H7 (cell line): Measurements from ENCODE around the gene PEAR1. TPM values are rescaled to one million over a fixed set of nuclear protein-coding genes. Genes with fewer than 3 reads are reported as not detected.

Source experiments
- DNase-seq: peaks from one replicate; pipeline ENCODE4 v3.0.0; 2012
- H3K27me3 ChIP-seq: 2 replicates; pipeline ENCODE4 v1.6.0; 2011; ENCODE audit warnings: mild to moderate bottlenecking, low read length; ENCODE audit not compliant: control insufficient read depth, insufficient read depth
- H3K36me3 ChIP-seq: replicated peaks from 2 replicates; pipeline ENCODE4 v1.5.1; 2011; ENCODE audit warnings: low read length; ENCODE audit not compliant: control insufficient read depth, insufficient read depth
- H3K4me3 ChIP-seq: 2 replicates; pipeline ENCODE4 v1.5.1; 2011; ENCODE audit warnings: low read depth, mild to moderate bottlenecking, control low read depth, low read length, moderate library complexity; ENCODE audit not compliant: insufficient read depth
- total RNA-seq: library from RNA; depleted of rRNA; stranded (reverse); fragments of >200 nt; shearing (Covaris generic); gene quantifications from 2 replicates; pipeline ENCODE4 v1.2.3, GENCODE V29; 2014

PEAR1 gene
- total RNA-seq, 1 experiment from 2014 or later = 1.2 TPM

DNA sequence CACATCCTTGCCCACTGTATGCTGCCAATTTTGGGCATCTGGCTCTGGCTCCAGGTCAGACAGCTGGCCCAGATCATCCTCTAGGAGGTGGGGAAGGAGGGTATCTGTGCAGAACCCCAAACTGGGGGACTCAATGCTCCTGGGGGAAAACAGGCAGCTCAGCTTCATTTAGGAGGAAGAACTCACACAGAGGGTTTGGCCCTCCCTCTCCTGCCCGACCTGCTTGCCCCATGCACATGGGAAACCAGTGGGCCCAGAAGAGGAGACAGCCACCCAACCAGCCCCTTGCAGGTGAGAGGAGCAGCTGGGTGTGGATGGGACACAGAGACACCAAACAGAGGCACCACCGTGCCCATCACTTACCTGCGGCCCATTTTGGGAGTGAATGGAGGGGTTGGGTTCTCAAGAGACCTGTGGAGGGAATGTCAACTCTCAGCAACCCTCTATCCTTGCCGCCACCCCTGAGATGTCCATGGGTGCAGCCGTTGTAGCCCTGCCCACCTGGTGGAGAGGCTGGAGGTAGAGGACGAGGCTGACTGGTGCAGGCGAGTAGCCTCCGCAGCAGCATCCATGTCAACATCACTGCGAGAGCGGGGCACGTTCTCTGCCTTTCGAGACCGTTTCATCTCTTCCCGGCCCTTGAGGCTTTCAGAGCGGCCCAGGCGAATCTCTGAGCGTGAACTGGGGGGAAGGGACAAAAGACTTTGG lies 54.5 kb downstream of the PEAR1 start:
- DNase-seq = no peak

DNA sequence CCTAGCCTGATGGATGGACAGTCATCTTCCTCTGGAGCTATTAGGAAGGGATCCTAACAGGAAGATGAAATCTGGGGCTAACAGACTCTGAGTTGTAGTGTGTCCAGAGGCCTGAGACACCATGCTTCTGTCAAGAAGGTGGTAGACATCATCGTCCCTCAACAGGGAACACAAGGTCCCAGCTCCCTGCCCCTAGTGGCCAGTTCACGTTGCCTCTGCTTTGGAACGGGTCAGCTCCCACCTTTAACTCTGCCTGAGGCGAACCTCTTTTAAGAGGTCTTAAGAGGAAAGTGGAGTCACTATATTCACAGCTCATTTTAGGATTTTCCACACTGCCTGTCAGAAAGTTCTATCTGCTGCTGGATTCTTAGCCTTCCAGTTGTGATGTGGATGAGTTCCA lies 55.2 kb downstream of the PEAR1 start:
- DNase-seq = peak; percentile 73
- no peaks in the 10 kb centered on the region for H3K27me3 ChIP-seq
- no peak overlapping the region for H3K4me3 ChIP-seq
- H3K36me3 ChIP-seq = peaks cover 51% of the 10 kb centered on the region

More for the DNA sequence above, 54.5 kb downstream of the PEAR1 start:
- peaks cover 56% of the 10 kb centered on the region for H3K36me3 ChIP-seq
- no peak overlapping the region for H3K4me3 ChIP-seq
- no peaks in the 10 kb centered on the region for H3K27me3 ChIP-seq

GRCh38 chr1:156949127-156949526 lies 55.6 kb downstream of the PEAR1 start:
- Histone ChIP-seq H3K27me3 (no peaks in the 10 kb centered on the region), H3K4me3 (no peak overlapping the region), H3K36me3 (peaks cover 47% of the 10 kb centered on the region)
- no peak for DNase-seq

GRCh38 chr1:156951371-156951770 lies 57.9 kb downstream of the PEAR1 start:
- no peak for DNase-seq
- no peak overlapping the region for H3K4me3 ChIP-seq
- H3K27me3 ChIP-seq = no peaks in the 10 kb centered on the region
- peaks cover 43% of the 10 kb centered on the region for H3K36me3 ChIP-seq

DNA sequence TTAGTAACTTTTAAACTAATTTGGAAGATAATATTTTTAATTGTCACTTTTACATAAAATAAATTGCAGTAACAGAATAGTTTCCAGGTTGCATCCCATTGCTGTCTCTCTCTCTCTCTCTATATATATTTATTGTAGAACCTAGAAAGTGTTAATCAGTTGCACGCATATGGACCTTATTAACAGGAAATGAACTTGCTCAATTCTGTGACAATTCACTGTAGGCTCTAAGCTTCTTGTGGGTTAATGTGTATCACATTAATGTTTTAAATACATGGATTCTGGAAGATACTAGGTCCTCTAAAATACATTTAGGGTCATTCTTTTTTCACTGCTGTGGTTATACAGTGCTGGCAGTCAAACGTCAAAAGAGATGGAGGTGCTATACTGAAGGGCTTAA lies 60.1 kb downstream of the PEAR1 start:
- H3K27me3 ChIP-seq = no peaks in the 10 kb centered on the region
- peaks cover 37% of the 10 kb centered on the region for H3K36me3 ChIP-seq
- no peak for DNase-seq
- H3K4me3 ChIP-seq = no peak overlapping the region

- no peak overlapping the region for H3K4me3 ChIP-seq
- peaks cover 46% of the 10 kb centered on the region for H3K36me3 ChIP-seq
- no peak for DNase-seq
- no peaks in the 10 kb centered on the region for H3K27me3 ChIP-seq
Observed at GRCh38 chr1:156956333-156956732, 62.8 kb downstream of the PEAR1 start.

- Histone ChIP-seq H3K36me3 (peaks cover 44% of the 10 kb centered on the region), H3K27me3 (no peaks in the 10 kb centered on the region), H3K4me3 (no peak overlapping the region)
- DNase-seq = no peak
Observed at GRCh38 chr1:156957634-156958033, 64.1 kb downstream of the PEAR1 start.

DNA sequence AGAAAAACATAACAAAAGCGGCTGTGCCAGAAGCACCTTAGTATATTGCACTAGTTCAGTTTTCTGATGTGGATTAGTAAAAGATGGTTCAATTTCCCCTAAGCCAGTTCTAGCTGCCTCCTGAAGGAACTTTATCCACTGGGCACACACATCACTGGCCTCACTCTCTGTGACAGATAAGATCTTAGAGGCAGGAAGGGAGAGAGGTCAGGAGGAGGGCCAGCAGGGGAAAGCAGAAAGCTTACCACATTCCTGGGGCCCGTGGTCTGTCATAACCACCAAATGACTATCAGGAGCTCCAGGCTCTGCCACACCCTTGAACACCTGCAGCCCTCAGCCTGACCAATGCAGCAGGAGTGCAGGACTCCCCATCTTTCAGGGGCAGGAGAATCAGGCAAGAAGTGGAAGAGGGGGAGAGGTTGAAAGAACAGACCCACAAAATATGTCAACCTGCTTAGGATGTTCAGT lies 64.8 kb downstream of the PEAR1 start:
- no peak overlapping the region for H3K4me3 ChIP-seq
- no peak for DNase-seq
- no peaks in the 10 kb centered on the region for H3K27me3 ChIP-seq
- H3K36me3 ChIP-seq = peaks cover 47% of the 10 kb centered on the region

DNA sequence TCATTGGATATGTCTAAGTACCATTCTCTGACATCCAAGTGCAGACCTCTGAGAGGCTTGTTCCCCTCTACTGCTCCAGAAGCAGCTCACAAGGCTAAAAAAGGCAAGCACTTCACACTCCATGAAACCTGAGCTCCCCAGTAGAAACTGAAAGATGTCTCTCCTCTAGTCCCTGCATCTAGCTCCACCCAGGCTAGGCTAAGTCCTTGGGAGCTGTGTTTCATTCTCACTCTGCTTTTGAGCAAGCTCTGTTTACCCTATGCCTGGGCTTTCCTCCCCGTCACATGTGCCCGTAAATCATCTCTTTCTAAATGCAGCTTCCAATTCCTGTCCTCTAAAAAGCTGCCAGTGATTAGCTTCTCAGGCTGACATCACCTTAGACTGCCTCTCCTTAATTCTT lies 65.9 kb downstream of the PEAR1 start:
- Histone ChIP-seq H3K4me3 (no peak overlapping the region), H3K36me3 (peaks cover 49% of the 10 kb centered on the region), H3K27me3 (no peaks in the 10 kb centered on the region)
- no peak for DNase-seq

- DNase-seq = no peak
- no peaks in the 10 kb centered on the region for H3K27me3 ChIP-seq
- peaks cover 48% of the 10 kb centered on the region for H3K36me3 ChIP-seq
- no peak overlapping the region for H3K4me3 ChIP-seq
Observed at GRCh38 chr1:156959925-156960324, 66.4 kb downstream of the PEAR1 start.

- H3K4me3 ChIP-seq = no peak overlapping the region
- no peak for DNase-seq
- no peaks in the 10 kb centered on the region for H3K27me3 ChIP-seq
- peaks cover 34% of the 10 kb centered on the region for H3K36me3 ChIP-seq
Observed at GRCh38 chr1:156961709-156962108, 68.2 kb downstream of the PEAR1 start.

DNA sequence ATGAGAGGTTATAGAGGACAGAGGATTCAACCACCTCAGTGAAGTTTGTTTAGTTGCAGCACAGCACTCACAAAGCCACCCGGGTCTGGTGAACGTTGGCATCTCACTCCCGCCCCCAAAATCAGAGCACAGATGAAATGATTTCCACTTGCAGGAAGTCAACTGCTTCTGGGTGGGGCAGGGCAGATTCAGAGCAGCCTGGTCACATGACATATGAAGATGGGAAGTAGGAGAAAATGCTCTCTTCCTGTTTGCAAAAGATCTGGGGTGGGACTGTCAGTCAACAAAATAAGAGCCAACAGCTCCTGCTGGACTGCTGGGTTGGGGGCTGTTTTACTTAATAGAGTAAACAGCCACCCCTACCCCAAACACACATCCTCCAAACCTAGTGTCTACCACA lies 70.1 kb downstream of the PEAR1 start:
- H3K27me3 ChIP-seq = no peaks in the 10 kb centered on the region
- DNase-seq = no peak
- H3K36me3 ChIP-seq = peaks cover 24% of the 10 kb centered on the region
- no peak overlapping the region for H3K4me3 ChIP-seq

DNA sequence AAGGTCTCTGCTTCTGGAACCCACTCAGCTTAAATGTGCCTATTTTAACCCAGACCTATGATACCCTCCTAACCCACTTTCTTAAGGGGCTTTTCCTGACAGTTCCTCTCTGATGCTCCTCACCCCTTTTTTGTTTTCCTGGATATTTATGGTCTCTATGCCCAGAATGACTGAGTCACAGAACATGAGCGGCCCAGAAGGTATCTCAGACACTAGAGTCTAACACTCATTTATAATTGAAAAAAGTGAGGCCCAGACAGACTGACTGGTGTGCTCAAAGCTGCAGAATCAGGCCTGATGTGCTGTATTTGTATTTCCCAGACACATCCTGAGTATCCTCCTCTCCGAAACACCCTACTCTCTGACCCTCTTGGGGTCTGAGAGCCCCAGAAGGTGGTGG lies 70.9 kb downstream of the PEAR1 start:
- H3K36me3 ChIP-seq = peaks cover 25% of the 10 kb centered on the region
- H3K27me3 ChIP-seq = no peaks in the 10 kb centered on the region
- H3K4me3 ChIP-seq = no peak overlapping the region
- DNase-seq = no peak
